Keratinocyte (primary cell): ENCODE results near the gene HIF1A. TPM values are rescaled to one million over a fixed set of nuclear protein-coding genes. Genes with fewer than 3 reads are reported as not detected.

Experiments
- DNase-seq: peaks from one replicate; pipeline ENCODE4 v3.0.0-alpha.2; 2011; ENCODE audit warnings: low read depth, missing footprints, low spot score
- FAIRE-seq: peaks from 2 replicates; lab custom pipeline; 2011; peaks lifted over from hg19 to GRCh38; lab: Jason Lieb, UNC
- H2AFZ ChIP-seq: 2 replicates; pipeline ENCODE4 v1.6.0; 2012; ENCODE audit warnings: low read length, control low read depth, inconsistent platforms; ENCODE audit not compliant: control insufficient read depth
- H3K27ac ChIP-seq: 2 replicates; pipeline ENCODE4 v1.5.1; 2011; ENCODE audit warnings: low read length; ENCODE audit not compliant: control insufficient read depth, insufficient read depth
- H3K27me3 ChIP-seq: 3 replicates; pipeline ENCODE4 v1.6.0; 2011; ENCODE audit warnings: low read length; ENCODE audit not compliant: control insufficient read depth, insufficient read depth; ENCODE audit errors: extremely low read depth
- H3K36me3 ChIP-seq, 2 experiments: 2 replicates in 1 of 2; 3 replicates in 1 of 2; pipeline ENCODE4 v1.5.1; 2011; ENCODE audit warnings: low read length in 2 of 2, mild to moderate bottlenecking in 1 of 2; ENCODE audit not compliant: control insufficient read depth in 2 of 2, insufficient read depth in 2 of 2; ENCODE audit errors: extremely low read depth in 1 of 2
- H3K4me1 ChIP-seq: 3 replicates; pipeline ENCODE4 v1.5.1; 2011; ENCODE audit warnings: low read length; ENCODE audit not compliant: control insufficient read depth, insufficient read depth; ENCODE audit errors: extremely low read depth
- H3K4me2 ChIP-seq: 3 replicates; pipeline ENCODE4 v1.6.0; 2011; ENCODE audit warnings: low read depth, low read length; ENCODE audit not compliant: control insufficient read depth, insufficient read depth; ENCODE audit errors: extremely low read depth
- H3K4me3 ChIP-seq, 3 experiments: fragments of 200-600 bp in 1 of 3; sonication (generic) in 1 of 3; 2 replicates in 2 of 3; 3 replicates in 1 of 3; pipeline ENCODE4 v1.5.1; 2011 to 2016; ENCODE audit warnings: low read length in 3 of 3, mild to moderate bottlenecking in 3 of 3, control low read depth in 2 of 3, inconsistent platforms in 1 of 3, low read depth in 1 of 3, mixed read lengths in 1 of 3, mixed run types in 1 of 3, moderate library complexity in 1 of 3; ENCODE audit not compliant: control insufficient read depth in 2 of 3, insufficient read depth in 2 of 3; ENCODE audit errors: extremely low read depth in 1 of 3
- H3K79me2 ChIP-seq: 2 replicates; pipeline ENCODE4 v1.6.0; 2012; ENCODE audit warnings: low read length; ENCODE audit not compliant: control insufficient read depth, insufficient read depth
- H3K9ac ChIP-seq: 3 replicates; pipeline ENCODE4 v1.6.0; 2011; ENCODE audit warnings: low read length; ENCODE audit not compliant: control insufficient read depth, insufficient read depth; ENCODE audit errors: extremely low read depth
- H3K9me1 ChIP-seq: 3 replicates; pipeline ENCODE4 v1.6.0; 2011; ENCODE audit warnings: low read length; ENCODE audit not compliant: control insufficient read depth, insufficient read depth; ENCODE audit errors: extremely low read depth
- H3K9me3 ChIP-seq: 2 replicates; pipeline ENCODE4 v1.5.1; 2012; ENCODE audit warnings: low read depth, low read length; ENCODE audit not compliant: control insufficient read depth
- H4K20me1 ChIP-seq: 3 replicates; pipeline ENCODE4 v1.6.0; 2011; ENCODE audit warnings: low read length; ENCODE audit not compliant: control insufficient read depth, insufficient read depth; ENCODE audit errors: extremely low read depth
- CTCF ChIP-seq, 3 experiments: IDR thresholded peaks in 1 of 3; conservative IDR thresholded peaks in 1 of 3; optimal IDR thresholded peaks in 1 of 3; 2 replicates in 2 of 3; 3 replicates in 1 of 3; pipeline versions ENCODE3 to v1.5.1; 2011; ENCODE audit warnings: low read length in 3 of 3, mild to moderate bottlenecking in 3 of 3, moderate library complexity in 2 of 3, control low read depth in 1 of 3, inconsistent platforms in 1 of 3; ENCODE audit not compliant: insufficient read depth in 2 of 3; ENCODE audit errors: extremely low read depth in 1 of 3
- EZH2 ChIP-seq: IDR thresholded peaks from one replicate; pipeline ENCODE4 v1.6.1; 2012; ENCODE audit warnings: inconsistent platforms, mild to moderate bottlenecking, low read length, moderate library complexity
- dilution Hi-C: fragments of 300-500 bp; cut with MboI; formaldehyde crosslinking; loops from one replicate; pipeline ENCODE4 v1.7.0; 2020; ENCODE audit warnings: low sequenced_read_pairs; ENCODE audit not compliant: extremely low pct_ligation_motif_present
- polyA plus RNA-seq, 5 experiments: library from polyadenylated mRNA; depleted of rRNA in 3 of 5; stranded (reverse) in 3 of 5; stranded (forward) in 1 of 5; unstranded in 1 of 5; fragments of >200 nt; gene quantifications; 1 replicate in 1 of 5; 2 replicates in 3 of 5; 3 replicates in 1 of 5; pipeline versions ENCODE4 v1.2.1 to v1.2.3, GENCODE V29; 2011 to 2012; ENCODE audit warnings: missing spikeins in 2 of 5, low read depth in 1 of 5, low replicate concordance in 1 of 5

The HIF1A gene
- polyA plus RNA-seq, 1 donor (not counting 4 experiments of a cell fraction or from before 2014, with no cell fraction given) = 202 TPM

GRCh38 chr14:61749867-61750266 is 54.6 kb downstream of the HIF1A start:
- no peak for FAIRE-seq

GRCh38 chr14:61750708-61751474 is 55.6 kb downstream of the HIF1A start:
- Histone ChIP-seq H3K9me1 (no peaks in the 10 kb centered on the region), H3K36me3 (peaks cover 0 to 3% of the 10 kb centered on the region in 2 experiments), H3K79me2 (no peaks in the 10 kb centered on the region), H3K27me3 (no peaks in the 10 kb centered on the region), H3K27ac (peak overlapping the region; percentile 68), H3K4me3 (peak overlapping the region; percentile 49 to 57 (median 57)), H3K9ac (peak overlapping the region; percentile 79), H3K4me2 (peak overlapping the region; percentile 63), H4K20me1 (no peaks in the 10 kb centered on the region), H3K9me3 (peaks cover 3% of the 10 kb centered on the region), H2AFZ (peak overlapping the region; percentile 53), H3K4me1 (peaks cover 29% of the 10 kb centered on the region)
- peak; percentile 29 for FAIRE-seq
- dilution Hi-C loops = no loop called here
- TF ChIP-seq CTCF (optimal IDR thresholded peaks at IDR 0.05 in 1 of 3, IDR thresholded peaks at IDR 0.05 in 1 of 3, conservative IDR thresholded peaks at IDR 0.05 in 1 of 3; ENCODE audit: extremely low read depth in 1 of 3, insufficient read depth in 2 of 3, low read length in 3 of 3) = no peak
- no peak for TF ChIP-seq EZH2
- DNase-seq = peak; percentile 60

More at GRCh38 chr14:61749867-61750266, 54.6 kb downstream of the HIF1A start:
- Histone ChIP-seq H2AFZ (no peak overlapping the region), H3K36me3 (peaks cover 4 to 6% of the 10 kb centered on the region in 2 experiments), H3K9ac (no peak overlapping the region), H3K4me2 (no peak overlapping the region), H3K27ac (no peak overlapping the region), H3K9me1 (no peaks in the 10 kb centered on the region), H3K79me2 (no peaks in the 10 kb centered on the region), H4K20me1 (no peaks in the 10 kb centered on the region), H3K4me3 (no peak overlapping the region), H3K27me3 (no peaks in the 10 kb centered on the region), H3K4me1 (peaks cover 29% of the 10 kb centered on the region), H3K9me3 (peaks cover under 1% of the 10 kb centered on the region)
- no peak for DNase-seq
- dilution Hi-C loops = loop anchor here (10.0 kb wide), 1 partner anchor 285 kb away; no protein-coding TSS in a partner anchor
- TF ChIP-seq EZH2 (no peak), CTCF (optimal IDR thresholded peaks at IDR 0.05 in 1 of 3, IDR thresholded peaks at IDR 0.05 in 1 of 3, conservative IDR thresholded peaks at IDR 0.05 in 1 of 3; ENCODE audit: extremely low read depth in 1 of 3, insufficient read depth in 2 of 3, low read length in 3 of 3) (no peak)
